SIG-M5 treated with dmso at 0.1 percent for 504 hours (cell line): ENCODE measurements around the gene SLC4A8.
A peak's percentile ranks its signal among the peaks of the same experiment; 100 is the strongest.

Experiments used
- DNase-seq: peaks from one replicate; lab custom pipeline; 2025; ENCODE audit not compliant: unreplicated experiment; lab: John Stamatoyannopoulos, UW

SLC4A8 gene

GRCh38 chr12:51395283-51396230, 29.1 kb upstream of the SLC4A8 start:
- DNase-seq: no peak

- DNase-seq: no peak
These were observed 27.0 kb upstream of the SLC4A8 start for GRCh38 chr12:51397670-51398069.

DNA sequence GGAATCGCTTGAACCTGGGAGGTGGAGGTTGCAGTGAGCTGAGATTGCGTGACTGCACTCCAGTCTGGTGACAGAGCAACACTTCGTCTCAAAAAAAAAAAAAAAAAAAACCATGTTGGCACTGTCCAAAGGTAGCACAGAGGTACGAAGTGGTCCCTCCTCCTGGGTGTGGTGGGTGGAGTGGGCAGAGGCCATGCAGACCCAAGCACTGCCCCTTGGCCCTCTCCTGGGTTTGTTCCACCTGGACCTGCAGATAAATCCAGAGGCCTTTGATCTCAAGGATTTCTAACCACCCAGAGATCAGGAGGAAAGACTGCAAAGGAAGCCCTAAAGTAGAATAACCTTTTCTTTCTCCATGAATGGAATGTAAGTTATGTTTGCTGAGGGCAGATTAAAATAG, 24.7 kb upstream of the SLC4A8 start:
- DNase-seq: no peak

GRCh38 chr12:51401020-51401419, 23.6 kb upstream of the SLC4A8 start:
- DNase-seq: no peak

DNA sequence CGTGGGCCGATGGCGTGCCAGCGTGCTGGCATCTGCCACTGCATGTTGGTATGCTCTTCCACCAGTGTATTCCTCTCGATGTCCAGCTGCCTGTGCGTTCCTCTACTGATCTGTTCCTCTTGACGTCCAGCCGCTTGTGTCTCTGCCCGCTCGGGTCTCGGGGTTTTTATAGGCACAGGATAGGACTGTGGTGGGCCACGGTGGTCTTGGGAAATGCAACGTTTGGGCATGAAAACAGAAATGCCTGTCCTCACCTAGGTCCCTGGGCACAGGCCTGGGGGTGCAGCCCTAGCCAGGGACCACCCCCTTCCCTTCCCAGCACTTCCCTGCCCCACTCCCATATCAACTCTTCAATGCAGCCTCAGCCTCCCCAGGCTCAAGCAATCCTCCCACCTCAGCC, 23.1 kb upstream of the SLC4A8 start:
- DNase-seq: no peak

GRCh38 chr12:51401900-51402299, 22.7 kb upstream of the SLC4A8 start:
- no peak for DNase-seq

DNA sequence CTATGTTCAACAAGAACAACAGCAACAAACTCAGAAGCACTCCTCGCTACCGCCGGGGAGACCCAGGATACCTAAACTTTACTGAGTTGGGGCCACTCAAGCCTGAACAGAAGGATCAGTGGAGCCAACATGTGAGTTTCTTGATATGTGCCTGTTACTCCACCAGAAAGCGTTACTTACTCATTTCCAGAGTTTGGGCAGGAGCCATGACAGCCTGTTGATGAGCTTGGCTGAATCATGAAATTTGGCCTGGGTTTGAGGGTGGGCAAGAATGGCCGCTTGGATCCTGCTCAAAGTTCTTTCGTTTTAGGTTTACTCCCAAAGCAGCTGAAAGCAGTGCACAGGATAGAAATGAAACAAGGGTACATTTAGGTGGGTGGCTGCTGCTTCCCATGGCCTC, 21.5 kb upstream of the SLC4A8 start:
- no peak for DNase-seq

- DNase-seq: peak; percentile 88
These were observed 20.9 kb upstream of the SLC4A8 start for GRCh38 chr12:51403681-51404136.

GRCh38 chr12:51404627-51405026, 20.0 kb upstream of the SLC4A8 start:
- no peak for DNase-seq

DNA sequence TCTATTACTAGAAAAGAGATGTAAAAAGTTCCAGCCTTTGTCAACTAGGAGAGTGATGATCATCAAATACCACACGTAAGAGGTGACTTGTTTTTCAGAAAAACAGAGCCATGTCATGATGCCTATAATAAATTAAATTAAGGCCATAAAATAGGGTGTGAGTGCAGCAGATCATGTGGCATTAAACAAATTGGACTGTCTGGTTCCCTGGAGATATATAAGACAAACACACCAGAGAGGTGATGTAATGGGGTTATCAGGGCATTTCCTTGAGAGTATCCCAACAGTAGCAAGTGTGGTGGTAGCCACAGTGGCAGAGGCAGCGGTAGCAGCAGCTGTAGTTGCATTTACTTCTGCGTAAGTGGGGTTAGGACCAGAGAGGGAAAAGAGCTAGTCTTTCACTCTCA, 18.8 kb upstream of the SLC4A8 start:
- no peak for DNase-seq

DNA sequence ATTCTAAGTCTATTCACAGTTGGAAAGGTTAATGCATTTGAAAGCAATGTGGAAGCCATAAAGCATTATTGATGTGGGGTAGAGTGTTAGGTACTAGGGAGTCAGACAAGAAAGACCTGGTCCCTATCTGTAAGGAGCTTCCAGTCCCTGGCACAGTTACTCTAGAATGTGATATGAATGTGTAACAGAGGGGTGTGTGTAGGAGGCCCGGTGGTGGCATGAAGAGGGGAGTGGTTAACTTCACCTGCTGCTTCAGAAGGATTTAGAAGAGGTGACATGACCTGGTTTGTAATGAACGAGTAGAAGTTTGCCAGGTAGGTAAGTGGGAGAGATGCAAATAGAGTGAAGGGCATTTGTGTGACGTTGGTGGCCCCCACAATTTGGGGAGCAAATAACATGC, 18.3 kb upstream of the SLC4A8 start:
- no peak for DNase-seq

- DNase-seq: no peak
These were observed 17.8 kb upstream of the SLC4A8 start for GRCh38 chr12:51406859-51407258.

DNA sequence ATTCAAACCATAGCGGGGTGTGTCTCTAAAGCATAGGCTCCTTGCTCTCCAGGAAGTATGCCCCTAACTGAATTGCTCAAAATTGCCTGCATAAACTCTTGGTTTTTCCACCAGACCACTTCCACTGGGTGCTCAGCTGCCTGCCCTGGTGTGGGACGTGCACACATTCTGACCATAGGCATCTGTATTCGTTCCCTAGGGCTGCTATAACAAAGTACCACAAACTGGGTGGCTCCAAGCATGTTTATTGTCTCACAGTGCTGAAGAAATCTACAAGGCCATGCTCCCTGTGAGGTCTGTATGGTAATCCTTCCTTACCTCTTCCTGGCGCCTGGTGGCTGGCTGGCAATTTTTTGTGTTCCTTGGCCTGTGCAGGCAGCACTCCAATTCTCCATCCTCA, 17.0 kb upstream of the SLC4A8 start:
- no peak for DNase-seq

DNA sequence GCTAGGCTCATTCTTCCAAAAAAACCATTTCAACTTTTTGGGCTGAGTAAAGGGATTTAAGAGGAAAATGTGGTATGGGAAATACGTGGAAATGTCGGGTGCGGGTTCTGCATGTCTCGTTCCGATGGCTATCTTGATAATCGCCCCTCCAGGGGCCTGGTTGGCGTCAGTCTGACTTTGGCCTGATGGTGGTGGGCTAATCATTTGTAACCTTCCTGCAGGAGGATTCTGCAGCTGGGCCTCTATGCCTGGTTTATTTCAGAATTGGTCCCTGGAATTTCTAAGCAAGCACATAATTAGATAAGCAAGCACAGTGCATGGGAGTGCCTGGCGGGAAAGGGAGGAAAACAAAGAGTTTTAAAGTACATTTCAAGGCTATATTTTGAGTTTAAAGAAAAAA, 14.8 kb upstream of the SLC4A8 start:
- no peak for DNase-seq

GRCh38 chr12:51413149-51413548, 11.5 kb upstream of the SLC4A8 start:
- no peak for DNase-seq

DNA sequence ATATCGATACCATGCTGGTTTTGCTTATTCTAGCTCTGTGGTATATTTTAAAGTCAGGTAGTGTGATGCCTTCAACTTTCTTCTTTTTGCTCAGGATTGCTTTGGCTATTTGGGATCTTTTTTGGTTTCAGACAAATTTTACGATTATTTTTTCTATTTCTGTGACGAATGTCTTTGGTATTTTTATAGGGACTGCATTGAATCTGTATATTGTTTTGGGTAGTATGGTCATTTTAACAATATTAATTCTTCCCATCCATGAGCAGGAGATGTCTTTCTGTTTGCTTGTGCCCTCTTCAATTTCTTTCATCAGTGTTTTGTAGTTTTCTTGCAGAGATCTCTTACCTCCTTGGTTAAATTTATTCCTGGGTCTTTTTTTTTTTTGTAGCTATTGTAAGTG, 10.8 kb upstream of the SLC4A8 start:
- DNase-seq: no peak

GRCh38 chr12:51415931-51416330, 8.7 kb upstream of the SLC4A8 start:
- no peak for DNase-seq

DNA sequence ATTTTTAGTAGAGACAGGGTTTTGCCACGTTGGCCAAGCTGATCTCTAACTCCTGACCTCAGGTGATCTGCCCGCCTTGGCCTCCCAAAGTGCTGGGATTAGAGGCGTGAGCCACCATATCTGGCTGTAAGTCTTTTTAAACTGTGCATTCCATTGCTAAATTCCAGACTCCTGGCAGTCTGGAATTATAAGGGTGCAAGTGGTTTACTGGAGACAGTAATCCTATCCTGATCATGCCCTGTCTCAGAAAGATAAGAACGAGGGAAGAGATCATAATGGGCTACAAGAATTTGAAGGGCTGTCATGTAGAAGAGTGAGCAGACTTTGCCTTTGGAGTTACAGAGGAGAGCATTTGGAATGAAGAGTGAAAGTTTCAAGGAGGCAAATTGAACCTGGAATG, 6.8 kb upstream of the SLC4A8 start:
- no peak for DNase-seq

GRCh38 chr12:51419425-51420193, 5.0 kb upstream of the SLC4A8 start:
- no peak for DNase-seq

DNA sequence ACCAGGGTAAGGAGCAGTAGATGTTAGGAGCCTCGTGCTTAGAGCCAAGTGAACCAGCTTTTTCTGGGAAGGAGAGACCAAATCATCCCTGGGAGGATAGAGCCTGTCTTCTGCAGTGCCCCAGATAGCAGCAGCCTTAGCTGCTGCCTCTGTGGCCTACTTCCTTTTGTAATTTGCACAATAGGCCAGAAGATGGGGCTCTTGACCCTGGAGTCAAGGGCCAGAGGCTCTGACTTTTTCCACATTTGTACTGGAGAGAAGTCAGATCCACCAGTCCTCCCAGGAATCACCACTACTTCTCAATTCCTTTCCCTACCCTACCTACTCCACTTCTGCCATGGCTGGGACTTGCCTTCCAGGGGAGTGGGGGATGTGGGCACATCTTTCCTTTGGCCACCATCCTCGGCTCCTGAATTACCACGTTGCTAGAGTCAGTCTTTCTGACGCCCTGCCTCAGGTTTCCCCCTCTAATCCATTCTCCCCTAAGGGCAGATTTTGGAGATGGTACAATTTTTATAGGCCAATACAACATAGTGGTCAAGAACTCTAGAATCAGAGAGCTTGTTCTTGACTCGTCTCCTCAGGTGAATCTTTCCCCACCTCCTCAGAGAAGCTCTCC, 3.3 kb upstream of the SLC4A8 start:
- peak; percentile 68 for DNase-seq

DNA sequence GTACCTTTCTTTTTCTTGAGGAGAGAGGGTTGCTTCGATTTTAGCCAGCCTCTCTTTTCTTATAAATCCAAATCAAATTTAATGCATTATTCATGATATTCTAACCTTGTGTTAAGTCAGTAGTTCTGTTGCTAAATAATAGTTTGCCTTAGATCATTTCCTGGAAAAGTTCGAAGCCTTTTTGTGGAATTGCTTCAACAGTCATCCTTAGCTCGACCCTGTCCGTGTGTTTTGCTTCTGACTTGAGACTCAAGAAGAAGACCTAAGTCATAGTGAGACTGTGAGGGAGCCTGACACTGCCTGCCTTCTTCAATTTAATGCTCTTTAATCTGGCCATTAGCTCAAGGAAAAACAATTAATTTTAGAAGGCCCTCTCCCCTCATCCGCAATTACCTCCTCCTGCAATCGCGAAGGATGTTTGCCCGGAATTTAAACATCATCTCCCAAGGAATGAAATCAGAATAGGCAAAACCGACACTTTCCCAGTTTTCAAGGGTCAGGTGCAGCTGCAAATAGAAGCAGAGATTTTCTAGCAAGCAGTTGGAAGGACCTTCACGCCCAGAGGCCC, 453 bp upstream of the SLC4A8 start:
- no peak for DNase-seq
